KMS-11 (cell line): ENCODE results near the gene CARNS1.

Experiments
- H2AFZ ChIP-seq: fragments of 200-600 bp; sonication (generic); 2 replicates; pipeline ENCODE4 v1.6.1; 2016; ENCODE audit warnings: antibody characterized with exemption, mixed run types, low read depth
- H3K27ac ChIP-seq: fragments of 200-600 bp; sonication (generic); 2 replicates; pipeline ENCODE4 v1.6.1; 2016; ENCODE audit warnings: mild to moderate bottlenecking, mixed run types
- H3K27me3 ChIP-seq: fragments of 200-600 bp; sonication (generic); 2 replicates; pipeline ENCODE4 v1.6.1; 2017; ENCODE audit warnings: mild to moderate bottlenecking, low read depth, mixed run types, moderate library complexity; ENCODE audit not compliant: insufficient read depth
- H3K36me3 ChIP-seq: fragments of 200-600 bp; sonication (generic); 2 replicates; pipeline ENCODE4 v1.6.1; 2017; ENCODE audit warnings: mild to moderate bottlenecking, mixed run types; ENCODE audit not compliant: insufficient read depth
- H3K4me1 ChIP-seq: fragments of 200-600 bp; sonication (generic); 2 replicates; pipeline ENCODE4 v1.6.1; 2016; ENCODE audit warnings: mild to moderate bottlenecking, low read depth, mixed run types; ENCODE audit not compliant: poor library complexity, severe bottlenecking
- H3K4me2 ChIP-seq: fragments of 200-600 bp; sonication (generic); 2 replicates; pipeline ENCODE4 v1.7.0; 2016; ENCODE audit warnings: mild to moderate bottlenecking, mixed run types
- H3K4me3 ChIP-seq: fragments of 200-600 bp; sonication (generic); IDR thresholded peaks from 2 replicates; pipeline ENCODE4 v1.6.1; 2017; ENCODE audit warnings: low read depth, low read length, mixed read lengths; ENCODE audit not compliant: insufficient read depth
- H3K79me2 ChIP-seq: fragments of 200-600 bp; sonication (generic); 2 replicates; pipeline ENCODE4 v1.6.1; 2016; ENCODE audit warnings: low read depth, mixed run types; ENCODE audit not compliant: insufficient read depth
- H3K9ac ChIP-seq: fragments of 200-600 bp; sonication (generic); 2 replicates; pipeline ENCODE4 v1.6.1; 2016; ENCODE audit warnings: mild to moderate bottlenecking, mixed run types
- H4K20me1 ChIP-seq: fragments of 200-600 bp; sonication (generic); 2 replicates; pipeline ENCODE4 v1.6.1; 2016; ENCODE audit warnings: mild to moderate bottlenecking, mixed run types; ENCODE audit not compliant: insufficient read depth
- TF ChIP-seq, protein P1 (sequence below): fragments of 200-600 bp; sonication (generic); conservative IDR thresholded peaks from 2 replicates; pipeline ENCODE4 v1.6.1; 2017; ENCODE audit warnings: low read depth, mild to moderate bottlenecking, antibody characterized with exemption, low read length, moderate library complexity, mixed read lengths

CARNS1 gene

DNA sequence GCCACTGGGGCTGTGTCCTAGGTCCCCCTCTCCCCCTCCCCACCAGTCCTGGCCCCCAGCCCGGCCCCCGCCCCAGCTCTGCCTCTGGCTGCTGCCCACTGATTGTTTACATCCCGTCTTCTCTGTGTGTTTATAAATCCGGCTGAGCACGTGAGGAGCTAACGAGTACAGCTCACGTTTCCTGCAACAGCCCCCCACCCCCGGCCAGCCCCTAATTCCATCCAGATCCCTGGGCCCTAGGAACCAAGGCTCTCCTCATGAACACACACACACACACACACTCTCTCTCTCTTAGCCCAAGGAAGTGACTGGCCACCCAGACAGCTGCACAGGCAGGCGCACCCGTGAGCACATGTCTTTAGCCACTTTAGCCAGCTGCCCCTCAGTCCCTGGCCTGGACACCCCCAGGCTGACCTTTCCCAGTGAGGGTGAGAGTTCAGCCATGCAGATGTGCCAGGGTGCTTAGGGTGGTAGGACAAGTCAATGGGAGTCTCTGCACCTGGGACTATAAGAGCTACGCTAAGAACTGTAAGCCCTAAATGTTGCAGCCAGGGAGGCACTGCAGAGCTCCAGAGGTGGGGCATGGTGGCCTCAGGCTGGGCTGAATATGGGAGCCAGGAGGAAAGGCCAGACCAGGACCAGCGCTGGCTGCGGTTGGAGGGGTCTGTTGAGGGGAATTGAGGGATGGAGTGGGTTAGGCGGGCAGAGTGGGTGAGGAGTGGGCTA lies 45.0 kb upstream of the CARNS1 start:
- Histone ChIP-seq H3K36me3 (no peaks in the 10 kb centered on the region), H3K27me3 (peaks cover 19% of the 10 kb centered on the region), H3K9ac (no peak overlapping the region), H3K27ac (no peak overlapping the region), H3K79me2 (no peaks in the 10 kb centered on the region), H3K4me1 (peaks cover 36% of the 10 kb centered on the region), H2AFZ (no peak overlapping the region), H3K4me3 (no peak overlapping the region), H3K4me2 (no peak overlapping the region), H4K20me1 (no peaks in the 10 kb centered on the region)
- TF ChIP-seq, protein P1, sequence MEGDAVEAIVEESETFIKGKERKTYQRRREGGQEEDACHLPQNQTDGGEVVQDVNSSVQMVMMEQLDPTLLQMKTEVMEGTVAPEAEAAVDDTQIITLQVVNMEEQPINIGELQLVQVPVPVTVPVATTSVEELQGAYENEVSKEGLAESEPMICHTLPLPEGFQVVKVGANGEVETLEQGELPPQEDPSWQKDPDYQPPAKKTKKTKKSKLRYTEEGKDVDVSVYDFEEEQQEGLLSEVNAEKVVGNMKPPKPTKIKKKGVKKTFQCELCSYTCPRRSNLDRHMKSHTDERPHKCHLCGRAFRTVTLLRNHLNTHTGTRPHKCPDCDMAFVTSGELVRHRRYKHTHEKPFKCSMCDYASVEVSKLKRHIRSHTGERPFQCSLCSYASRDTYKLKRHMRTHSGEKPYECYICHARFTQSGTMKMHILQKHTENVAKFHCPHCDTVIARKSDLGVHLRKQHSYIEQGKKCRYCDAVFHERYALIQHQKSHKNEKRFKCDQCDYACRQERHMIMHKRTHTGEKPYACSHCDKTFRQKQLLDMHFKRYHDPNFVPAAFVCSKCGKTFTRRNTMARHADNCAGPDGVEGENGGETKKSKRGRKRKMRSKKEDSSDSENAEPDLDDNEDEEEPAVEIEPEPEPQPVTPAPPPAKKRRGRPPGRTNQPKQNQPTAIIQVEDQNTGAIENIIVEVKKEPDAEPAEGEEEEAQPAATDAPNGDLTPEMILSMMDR, result no peak

DNA sequence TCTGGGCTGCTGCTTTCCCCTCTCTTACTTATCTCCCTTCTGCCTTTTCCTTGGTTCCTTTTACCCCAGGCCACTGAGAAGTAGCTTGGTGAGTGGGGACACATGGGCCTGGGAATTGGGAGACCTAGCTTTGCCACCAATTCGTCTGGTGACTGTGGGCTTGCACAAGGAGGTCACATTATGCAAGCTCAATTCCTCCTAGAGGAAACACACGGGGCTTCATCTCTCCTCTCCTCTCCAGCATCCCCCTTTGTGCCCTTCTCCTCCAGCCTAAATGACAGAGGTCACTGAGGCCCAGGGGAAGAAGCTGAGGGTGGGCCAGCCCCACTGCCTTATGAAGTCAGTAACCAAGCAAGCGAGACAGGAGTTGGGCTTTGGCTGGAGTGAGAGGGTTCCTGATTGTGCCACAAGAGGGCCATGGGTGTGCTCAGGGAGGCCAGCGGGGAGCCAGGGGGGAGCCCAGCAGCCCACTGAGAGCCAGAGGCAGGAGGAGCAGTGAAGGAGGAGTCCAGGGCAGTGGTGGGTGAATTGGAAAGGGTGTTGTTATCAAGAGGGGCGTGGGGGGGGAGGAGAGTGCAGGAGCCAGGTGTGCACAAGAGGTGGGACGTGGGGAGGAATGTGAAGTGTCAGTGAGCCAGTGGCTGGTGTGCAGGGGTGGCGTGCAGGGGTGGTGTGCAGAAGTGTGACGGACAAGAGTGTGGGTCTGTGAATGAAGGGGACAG lies 44.1 kb upstream of the CARNS1 start:
- H3K4me2 ChIP-seq, result no peak overlapping the region
- no peak overlapping the region for H3K9ac ChIP-seq
- no peaks in the 10 kb centered on the region for H4K20me1 ChIP-seq
- no peaks in the 10 kb centered on the region for H3K79me2 ChIP-seq
- peaks cover 25% of the 10 kb centered on the region for H3K27me3 ChIP-seq
- H3K36me3 ChIP-seq, result no peaks in the 10 kb centered on the region
- no peak overlapping the region for H3K27ac ChIP-seq
- H2AFZ ChIP-seq, result no peak overlapping the region
- TF ChIP-seq, protein P1, result peak; percentile 44; the same call in 1 of the 2 replicates
- no peak overlapping the region for H3K4me3 ChIP-seq
- H3K4me1 ChIP-seq, result peaks cover 36% of the 10 kb centered on the region

DNA sequence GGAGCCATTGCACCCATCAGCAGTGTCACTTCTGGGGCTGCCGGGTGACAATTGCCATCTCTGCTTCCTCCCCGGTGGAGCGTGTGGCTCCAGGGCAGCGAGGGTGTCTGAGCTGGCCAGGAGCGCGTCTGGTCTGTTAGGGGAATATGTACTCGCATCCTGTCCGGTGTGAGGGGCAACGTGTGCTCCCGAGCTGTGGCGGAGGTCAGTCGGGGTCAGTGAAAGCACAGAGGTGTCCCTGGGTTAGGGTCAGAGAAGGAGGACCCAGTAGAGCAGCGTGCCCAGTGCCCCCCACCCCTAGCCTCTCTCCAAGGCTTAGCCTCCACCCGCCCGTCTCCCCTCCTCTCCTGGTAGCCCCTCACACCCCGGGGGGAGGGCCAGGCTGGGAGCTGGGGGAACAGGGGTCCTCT lies 43.6 kb upstream of the CARNS1 start:
- Histone ChIP-seq H3K36me3 (no peaks in the 10 kb centered on the region), H3K4me1 (peaks cover 36% of the 10 kb centered on the region), H3K4me3 (no peak overlapping the region), H3K79me2 (no peaks in the 10 kb centered on the region), H3K9ac (no peak overlapping the region), H3K27me3 (peaks cover 31% of the 10 kb centered on the region), H2AFZ (no peak overlapping the region), H3K4me2 (no peak overlapping the region), H4K20me1 (no peaks in the 10 kb centered on the region), H3K27ac (no peak overlapping the region)
- TF ChIP-seq, protein P1, result no peak

DNA sequence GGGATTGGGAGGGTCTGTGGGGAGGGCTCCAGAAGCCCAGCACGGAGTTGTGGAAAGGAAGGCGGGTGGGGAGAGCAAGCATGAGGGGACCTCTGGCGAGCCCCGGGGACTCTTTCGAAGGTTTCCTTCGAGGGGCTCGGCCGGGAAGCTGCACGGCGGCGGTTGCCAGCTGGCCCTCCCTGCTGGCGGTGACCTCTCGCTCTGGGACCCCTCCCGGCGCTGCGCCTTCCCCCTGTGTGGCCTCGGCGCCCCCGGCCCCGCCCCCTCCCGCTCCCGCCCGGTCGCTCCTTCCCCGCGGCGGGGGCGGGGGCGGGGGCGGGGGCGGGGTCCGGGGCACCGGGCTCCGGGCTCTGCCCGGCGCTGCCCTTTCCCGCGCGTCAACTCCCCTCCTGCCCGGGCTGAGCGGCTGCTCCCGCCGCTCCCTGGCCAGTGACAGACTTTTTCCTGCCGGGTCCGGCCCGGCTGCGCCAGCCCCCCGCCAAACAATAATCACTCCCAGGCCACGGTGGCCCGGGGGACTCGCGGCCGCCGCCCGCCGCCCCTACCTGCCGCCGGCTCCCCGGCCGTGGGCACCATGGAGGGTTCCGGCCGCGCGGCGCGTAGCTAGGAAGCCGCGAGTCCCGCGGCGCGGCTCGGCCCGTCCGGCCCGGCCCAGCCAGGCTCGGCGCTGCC lies 43.0 kb upstream of the CARNS1 start:
- Histone ChIP-seq H3K4me1 (peaks cover 36% of the 10 kb centered on the region), H2AFZ (peak overlapping the region; percentile 73), H3K4me2 (no peak overlapping the region; the same call in 1 of the 2 replicates), H3K79me2 (no peaks in the 10 kb centered on the region), H3K27ac (no peak overlapping the region), H4K20me1 (no peaks in the 10 kb centered on the region), H3K9ac (peak overlapping the region; percentile 46; the same call in 1 of the 2 replicates), H3K27me3 (peaks cover 36% of the 10 kb centered on the region), H3K36me3 (no peaks in the 10 kb centered on the region), H3K4me3 (no peak overlapping the region)
- TF ChIP-seq, protein P1, result no peak
